SH-SY5Y (cell line): ENCODE results near the gene PRKACB.

Experiments
- GATA2 ChIP-seq: IDR thresholded peaks from 2 replicates; pipeline ENCODE4 v1.6.1; 2011; ENCODE audit warnings: mild to moderate bottlenecking, low read depth, low read length
- GATA3 ChIP-seq: IDR thresholded peaks from 2 replicates; pipeline ENCODE4 v1.6.1; 2011; ENCODE audit warnings: low read depth, mild to moderate bottlenecking, low read length, moderate library complexity

- TF ChIP-seq GATA2: no peak
- TF ChIP-seq GATA3: no peak
Observed at GRCh38 chr1:84168783-84169182, 24.7 kb downstream of the PRKACB start.
